Heart left ventricle (tissue), 16 donors: ENCODE measurements around the gene GRIN1. TPM values are rescaled to one million over a fixed set of nuclear protein-coding genes. Genes with fewer than 3 reads are reported as not detected.

ENCODE experiments used
- ATAC-seq, 4 donors: fragments of 200-7000 bp; cut with Tn5 transposase; one replicate each; pipeline ENCODE4 v1.9.1; 2020 to 2022; ENCODE audit warnings: moderate library complexity in 4 of 4, mild to moderate bottlenecking in 3 of 4, moderate number of reproducible peaks in 1 of 4
- DNase-seq, 5 donors: peaks; one replicate each; pipeline ENCODE4 v3.0.0-alpha.2; 2020
- H3K27ac ChIP-seq, 12 donors: fragments of 200-600 bp; sonication (generic) in 4 of 12; one replicate each; pipeline versions ENCODE4 v1.5.0 to v1.8.0; 2016 to 2022; ENCODE audit warnings: mild to moderate bottlenecking in 2 of 12
- H3K27me3 ChIP-seq, 9 donors: fragments of 200-600 bp; sonication (generic) in 2 of 9; one replicate each; pipeline versions ENCODE4 v1.5.1 to v1.8.0; 2016 to 2022; ENCODE audit warnings: mild to moderate bottlenecking in 3 of 9
- H3K36me3 ChIP-seq, 9 donors: fragments of 200-600 bp; sonication (generic) in 2 of 9; one replicate each; pipeline versions ENCODE4 v1.5.0 to v1.8.0; 2018 to 2022; ENCODE audit warnings: mild to moderate bottlenecking in 2 of 9
- H3K4me1 ChIP-seq, 12 donors: fragments of 200-600 bp; sonication (generic) in 4 of 12; one replicate each; pipeline versions ENCODE4 v1.5.0 to v1.8.0; 2016 to 2022; ENCODE audit warnings: mild to moderate bottlenecking in 3 of 12
- H3K4me3 ChIP-seq, 12 donors: fragments of 200-600 bp; sonication (generic) in 4 of 12; one replicate each; pipeline versions ENCODE4 v1.5.0 to v1.8.0; 2017 to 2022; ENCODE audit warnings: mild to moderate bottlenecking in 9 of 12, moderate library complexity in 4 of 12
- H3K9me3 ChIP-seq, 12 donors: fragments of 200-600 bp; sonication (generic) in 4 of 12; one replicate each; pipeline versions ENCODE4 v1.5.0 to v1.8.0; 2016 to 2022; ENCODE audit warnings: mild to moderate bottlenecking in 1 of 12
- CTCF ChIP-seq, 12 donors: fragments of 200-600 bp; sonication (generic) in 4 of 12; IDR thresholded peaks; one replicate each; pipeline versions ENCODE4 v1.5.0 to v1.8.0; 2018 to 2022; ENCODE audit warnings: antibody characterized with exemption in 12 of 12, mild to moderate bottlenecking in 5 of 12
- POLR2A ChIP-seq, 2 donors: fragments of 450-650 bp; IDR thresholded peaks; one replicate each; pipeline ENCODE4 v1.6.1; 2017; ENCODE audit warnings: antibody characterized with exemption in 2 of 2, mild to moderate bottlenecking in 2 of 2, moderate library complexity in 2 of 2
- WGBS, 4 donors: extraction: QIAGEN DNeasy Blood & Tissue Kit in 2 of 4; methylation state at CpG; one replicate each; pipeline versions ENCODE4 v1.1.5 to v1.1.7; 2013 to 2018; 5-methylcytosine and 5-hydroxymethylcytosine counted together
- intact Hi-C, 10 donors: fragments of 100-400 bp; cut with DNase I; formaldehyde crosslinking; loops; one replicate each; pipeline versions ENCODE4 v1.11.1 to v1.14.2; 2022
- polyA plus RNA-seq, 2 donors: library from polyadenylated mRNA; stranded (reverse); fragments of 200-250 nt; gene quantifications; one replicate each; pipeline ENCODE4 v1.2.3, GENCODE V29; 2013
- total RNA-seq, 9 donors: library from RNA; depleted of rRNA in 2 of 9; stranded (reverse); fragments of >200 nt in 2 of 9; fragmentation: NEBNext Ultra II Directional in 3 of 9; extraction: Animal tissue kit (Norgen Biotek cat#: 25700) in 3 of 9; gene quantifications; one replicate each; pipeline versions ENCODE4 v1.1.0 to v1.2.4, GENCODE V29; 2016 to 2023
- donor health status: ischemic (EF 13 %, LVEDD 7.1; RV severe dilation, severe dysfunction).
- donor health status: healthy with polysubstance abuse.
- donor health status: DM: no; HTN: yes; CAD: no.
- donor health status: DM: no; HTN: no; CAD: no.
- donor health status: ischemic (EF 25% LVEDD 6.9; RV normal size, moderate dysfunction).
- donor health status: ischemic (EF 25% LVEDD 5.7; RV mildly dilated, moderate dysfunction).
- donor health status: healthy.
- donor health status: DM: yes; HTN: yes; CAD: no.
- donor health status: ischemic (EF 35%, LVEDD 5.7; RV mildly dilated, moderate dysfunction).
- donor health status: nonischemic (EF 11% LVEDD 7.7; RV severe dilation, severe dysfunction).
- donor health status: DM: yes; HTN: yes; CAD: no.
- donor health status: PGD.
- donor health status: ischemic (EF 29% LVEDD 5.4; RV normal size, mild dysfunction).
- donor health status: nonischemic (EF 23%, LVEDD 6.1; RV moderate dilation, normal function).

The GRIN1 gene
- total and polyA plus RNA-seq, 11 donors, result 0.10 TPM; not detected in 10

DNA sequence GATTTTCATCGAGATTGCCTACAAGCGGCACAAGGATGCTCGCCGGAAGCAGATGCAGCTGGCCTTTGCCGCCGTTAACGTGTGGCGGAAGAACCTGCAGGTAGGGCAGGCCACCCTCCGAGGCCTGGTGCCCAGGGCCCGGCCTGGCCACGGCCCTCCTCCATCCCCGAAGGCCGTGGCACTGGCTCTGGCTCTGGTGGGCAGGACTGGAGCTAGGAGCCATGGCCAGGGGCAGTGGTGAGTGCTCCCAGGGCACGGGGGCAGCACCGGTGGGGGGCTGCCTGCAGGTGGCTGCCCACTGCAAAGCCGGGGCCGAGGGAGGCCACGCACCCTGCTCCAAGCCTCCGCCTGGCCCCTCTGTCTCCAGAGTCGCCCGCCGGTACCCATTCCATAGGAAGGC is 24.9 kb downstream of the GRIN1 start:
- WGBS, 4 donors, result 81 to 91% (median 82%) methylated on average over 8 to 22 of the region's 22 CpGs
- Histone ChIP-seq H3K4me1 (peaks cover 2 to 41% (median 22%) of the 10 kb centered on the region in 12 donors), H3K4me3 (no peak overlapping the region), H3K36me3 (no peaks in the 10 kb centered on the region), H3K9me3 (no peaks in the 10 kb centered on the region), H3K27me3 (peaks cover 71 to 100% (median 95%) of the 10 kb centered on the region in 9 donors), H3K27ac (no peak overlapping the region)
- TF ChIP-seq POLR2A (IDR thresholded peaks at IDR 0.05) (no peak), CTCF (IDR thresholded peaks at IDR 0.05) (no peak)
- intact Hi-C loops, result no loop called here
- no peak for ATAC-seq
- DNase-seq, result no peak

DNA sequence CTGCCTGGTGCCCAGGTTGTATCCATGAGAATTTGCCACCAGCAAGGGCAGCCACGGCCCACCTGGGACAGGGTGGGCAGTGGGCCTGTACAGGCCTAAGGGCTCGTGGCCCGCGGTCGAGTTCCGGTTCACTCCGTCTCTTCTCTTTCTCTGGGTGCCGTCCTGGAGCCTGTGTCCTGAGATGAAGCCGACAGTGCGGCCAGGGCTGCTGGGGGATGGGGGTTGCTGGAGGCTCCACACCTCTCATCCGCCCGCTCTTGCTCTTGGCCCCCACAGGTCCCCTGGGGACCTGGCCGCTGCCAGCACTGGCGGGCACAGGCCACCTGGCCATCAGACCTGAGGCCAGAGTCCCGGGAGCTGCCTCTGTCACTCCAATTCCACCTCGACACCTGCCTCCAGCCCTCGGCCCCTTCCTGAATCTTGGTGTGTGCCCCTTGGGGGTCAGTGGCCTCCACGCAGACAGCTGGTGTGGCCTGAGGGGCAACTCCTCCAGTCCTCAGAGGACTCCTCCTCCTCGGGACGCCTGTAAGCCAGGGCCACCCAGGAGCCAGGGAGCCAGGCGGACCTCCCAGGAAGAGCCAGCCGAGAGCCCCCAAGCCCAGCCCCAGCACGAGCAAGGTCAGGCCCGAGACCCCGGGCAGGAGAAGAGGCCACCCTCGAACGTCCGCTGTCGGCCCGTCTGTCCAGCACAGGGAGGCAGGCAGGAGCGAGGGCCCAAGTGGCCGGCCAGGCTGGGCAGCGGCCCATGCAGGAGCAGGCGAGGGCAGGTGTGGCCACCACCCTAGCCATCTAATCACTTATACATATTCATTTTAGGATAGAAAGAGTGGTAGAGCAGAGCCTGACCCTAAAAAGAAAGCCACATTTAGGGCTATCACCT is 25.7 kb downstream of the GRIN1 start:
- Histone ChIP-seq H3K9me3 (no peaks in the 10 kb centered on the region), H3K27me3 (peaks cover 74 to 100% (median 94%) of the 10 kb centered on the region in 9 donors), H3K27ac (no peak overlapping the region), H3K4me1 (peaks cover 6 to 49% (median 26%) of the 10 kb centered on the region in 12 donors), H3K36me3 (no peaks in the 10 kb centered on the region), H3K4me3 (no peak overlapping the region)
- intact Hi-C loops, result loop anchor here in 1 of 10 donors (5.0 kb wide), 1 partner anchor 37 kb away; no protein-coding TSS in a partner anchor
- 65 to 79% (median 70%) methylated on average over 29 to 34 of the region's 34 CpGs for WGBS, 4 donors
- ATAC-seq, result no peak
- no peak for DNase-seq
- TF ChIP-seq CTCF (IDR thresholded peaks at IDR 0.05), result no peak
- no peak for TF ChIP-seq POLR2A (IDR thresholded peaks at IDR 0.05)

DNA sequence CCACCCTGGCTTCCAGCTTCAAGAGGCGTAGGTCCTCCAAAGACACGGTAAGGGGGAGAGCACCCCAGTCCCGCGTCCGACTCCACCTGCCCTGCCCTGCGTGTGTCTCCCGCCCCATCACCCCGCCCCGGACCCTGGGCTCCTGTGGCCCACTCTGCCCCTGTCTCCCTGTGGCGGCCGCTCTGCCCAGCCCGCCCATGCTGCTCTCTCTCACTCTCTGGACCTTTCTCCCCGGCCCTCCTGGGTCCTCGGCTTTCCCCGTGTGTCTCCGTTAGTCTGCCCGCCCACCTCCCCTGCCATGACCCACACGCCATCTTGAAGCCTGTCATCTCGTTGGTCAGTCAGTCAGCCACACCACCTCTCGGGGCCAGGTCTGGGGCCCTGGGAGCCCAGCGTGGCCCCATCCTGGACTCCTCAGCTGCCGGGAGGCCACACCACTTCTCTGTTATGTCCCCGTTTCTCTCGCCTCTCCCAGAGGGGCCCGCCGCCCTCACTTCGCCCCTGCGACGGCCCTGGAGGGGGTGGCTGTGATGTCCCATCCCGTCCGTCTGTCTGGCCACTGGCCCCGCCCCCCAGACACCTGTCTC is 26.4 kb downstream of the GRIN1 start:
- Histone ChIP-seq H3K4me3 (no peak overlapping the region), H3K36me3 (no peaks in the 10 kb centered on the region), H3K27ac (no peak overlapping the region), H3K27me3 (peaks cover 81 to 100% (median 94%) of the 10 kb centered on the region in 9 donors), H3K4me1 (peaks cover 6 to 56% (median 28%) of the 10 kb centered on the region in 12 donors), H3K9me3 (no peaks in the 10 kb centered on the region)
- intact Hi-C loops, result loop anchor here in 1 of 10 donors (5.0 kb wide), 1 partner anchor 38 kb away; no protein-coding TSS in a partner anchor
- 79 to 86% (median 80%) methylated on average over 30 to 32 of the region's 32 CpGs for WGBS, 4 donors
- no peak for DNase-seq
- TF ChIP-seq CTCF (IDR thresholded peaks at IDR 0.05) (no peak), POLR2A (IDR thresholded peaks at IDR 0.05) (no peak)
- no peak for ATAC-seq
